ENCODE measurements around the gene ABLIM3.
A peak's percentile ranks its signal among the peaks of the same experiment; 100 is the strongest.

The ABLIM3 gene

DNA sequence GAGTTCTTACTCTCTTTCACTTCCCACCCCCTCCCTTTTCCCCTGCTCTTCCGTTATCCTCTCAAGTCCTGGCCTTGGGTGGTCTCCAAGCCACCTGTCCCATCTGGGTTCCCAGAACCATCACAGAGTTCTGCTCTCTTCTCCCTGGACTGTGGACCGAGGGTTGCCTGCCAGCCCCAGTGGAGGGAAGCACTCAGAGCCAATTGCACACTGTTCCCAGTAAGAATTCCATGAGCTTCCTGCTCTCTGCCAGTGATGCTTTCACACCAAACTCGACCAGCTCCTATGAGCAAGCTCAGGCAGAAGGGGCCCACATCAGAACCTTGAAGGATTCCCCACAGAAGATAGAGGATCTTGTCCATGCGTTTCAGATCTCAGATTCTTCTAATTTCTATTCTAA, 110.3 kb downstream of the ABLIM3 start:
- H3K4me3 ChIP-seq (ENCODE audit: low read depth, low read length), result no peak overlapping the region
- DNase-seq (ENCODE audit: low read depth, low spot score), result no peak
- TF ChIP-seq, protein P1, sequence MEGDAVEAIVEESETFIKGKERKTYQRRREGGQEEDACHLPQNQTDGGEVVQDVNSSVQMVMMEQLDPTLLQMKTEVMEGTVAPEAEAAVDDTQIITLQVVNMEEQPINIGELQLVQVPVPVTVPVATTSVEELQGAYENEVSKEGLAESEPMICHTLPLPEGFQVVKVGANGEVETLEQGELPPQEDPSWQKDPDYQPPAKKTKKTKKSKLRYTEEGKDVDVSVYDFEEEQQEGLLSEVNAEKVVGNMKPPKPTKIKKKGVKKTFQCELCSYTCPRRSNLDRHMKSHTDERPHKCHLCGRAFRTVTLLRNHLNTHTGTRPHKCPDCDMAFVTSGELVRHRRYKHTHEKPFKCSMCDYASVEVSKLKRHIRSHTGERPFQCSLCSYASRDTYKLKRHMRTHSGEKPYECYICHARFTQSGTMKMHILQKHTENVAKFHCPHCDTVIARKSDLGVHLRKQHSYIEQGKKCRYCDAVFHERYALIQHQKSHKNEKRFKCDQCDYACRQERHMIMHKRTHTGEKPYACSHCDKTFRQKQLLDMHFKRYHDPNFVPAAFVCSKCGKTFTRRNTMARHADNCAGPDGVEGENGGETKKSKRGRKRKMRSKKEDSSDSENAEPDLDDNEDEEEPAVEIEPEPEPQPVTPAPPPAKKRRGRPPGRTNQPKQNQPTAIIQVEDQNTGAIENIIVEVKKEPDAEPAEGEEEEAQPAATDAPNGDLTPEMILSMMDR (IDR thresholded peaks at IDR 0.05; ENCODE audit: low read depth, low read length), result no peak
- in situ Hi-C loops (cut with HindIII; ENCODE audit: low sequenced_read_pairs), result no loop called here

DNA sequence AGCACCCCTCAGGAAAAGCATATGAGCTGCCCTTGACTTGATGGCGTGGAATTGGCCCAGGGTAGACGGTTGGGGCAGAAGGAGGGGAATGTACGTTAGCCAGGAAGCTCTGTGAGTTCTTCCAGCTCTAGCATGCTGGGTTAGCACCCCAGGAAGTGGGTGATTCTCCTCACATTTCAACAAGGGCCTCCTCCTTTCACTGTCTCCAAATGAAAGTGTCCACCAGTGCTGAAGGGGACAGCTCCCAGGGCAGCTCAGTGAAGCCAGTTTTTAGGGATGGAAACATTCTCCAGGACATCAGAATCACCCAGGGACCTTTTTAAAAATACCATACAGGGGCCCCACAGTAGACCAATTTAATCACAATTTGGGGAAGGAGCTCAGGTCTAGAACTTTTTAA, 113.2 kb downstream of the ABLIM3 start:
- no peak overlapping the region for H3K4me3 ChIP-seq (ENCODE audit: low read depth, low read length)
- peak; percentile 30 for DNase-seq (ENCODE audit: low read depth, low spot score)
- in situ Hi-C loops (cut with HindIII; ENCODE audit: low sequenced_read_pairs), result no loop called here
- TF ChIP-seq, protein P1 (IDR thresholded peaks at IDR 0.05; ENCODE audit: low read depth, low read length), result no peak

DNA sequence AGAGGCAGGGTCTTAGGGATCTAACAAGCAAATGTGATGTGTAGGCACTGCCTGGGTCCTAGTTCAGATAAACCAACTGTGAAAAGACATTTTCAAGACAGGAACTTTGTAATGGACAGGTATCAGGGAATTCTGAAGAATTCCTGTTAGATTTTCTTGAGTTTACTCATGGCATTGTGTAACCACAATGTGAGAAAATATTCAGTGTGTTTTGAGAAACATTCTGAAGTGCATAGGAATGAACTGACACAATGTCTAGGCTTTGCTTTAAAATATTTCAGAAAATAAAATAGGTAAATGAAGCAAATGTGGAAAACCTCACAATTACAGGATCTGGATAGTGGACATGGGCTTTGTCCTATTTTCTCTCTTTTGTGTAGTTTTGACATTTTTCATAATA, 115.2 kb downstream of the ABLIM3 start:
- in situ Hi-C loops (cut with HindIII; ENCODE audit: low sequenced_read_pairs), result no loop called here
- no peak for DNase-seq (ENCODE audit: low read depth, low spot score)

DNA sequence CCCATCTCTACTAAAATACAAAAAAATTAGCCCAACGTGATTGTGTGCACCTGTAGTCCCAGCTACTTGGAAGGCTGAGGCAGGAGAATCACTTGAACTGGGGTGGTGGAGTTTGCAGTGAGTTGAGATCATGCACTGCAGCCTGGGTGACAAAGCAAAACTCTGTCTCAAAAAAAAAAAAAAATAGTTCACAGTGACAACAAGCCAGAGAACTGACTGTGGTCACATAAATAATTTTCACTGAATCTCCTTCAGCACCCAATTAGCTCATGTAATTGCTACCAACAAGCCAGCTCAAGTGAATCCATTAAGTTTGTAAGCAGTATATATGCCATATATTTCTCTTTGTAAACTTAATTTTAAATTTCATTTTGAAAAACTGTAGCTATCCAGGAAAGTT, 115.8 kb downstream of the ABLIM3 start:
- TF ChIP-seq, protein P1 (IDR thresholded peaks at IDR 0.05; ENCODE audit: low read depth, low read length), result no peak
- no peak overlapping the region for H3K4me3 ChIP-seq (ENCODE audit: low read depth, low read length)
- no peak for DNase-seq (ENCODE audit: low read depth, low spot score)
- in situ Hi-C loops (cut with HindIII; ENCODE audit: low sequenced_read_pairs), result no loop called here

More for the DNA sequence above, 115.2 kb downstream of the ABLIM3 start:
- TF ChIP-seq, protein P1 (IDR thresholded peaks at IDR 0.05; ENCODE audit: low read depth, low read length), result no peak
- H3K4me3 ChIP-seq (ENCODE audit: low read depth, low read length), result no peak overlapping the region

DNA sequence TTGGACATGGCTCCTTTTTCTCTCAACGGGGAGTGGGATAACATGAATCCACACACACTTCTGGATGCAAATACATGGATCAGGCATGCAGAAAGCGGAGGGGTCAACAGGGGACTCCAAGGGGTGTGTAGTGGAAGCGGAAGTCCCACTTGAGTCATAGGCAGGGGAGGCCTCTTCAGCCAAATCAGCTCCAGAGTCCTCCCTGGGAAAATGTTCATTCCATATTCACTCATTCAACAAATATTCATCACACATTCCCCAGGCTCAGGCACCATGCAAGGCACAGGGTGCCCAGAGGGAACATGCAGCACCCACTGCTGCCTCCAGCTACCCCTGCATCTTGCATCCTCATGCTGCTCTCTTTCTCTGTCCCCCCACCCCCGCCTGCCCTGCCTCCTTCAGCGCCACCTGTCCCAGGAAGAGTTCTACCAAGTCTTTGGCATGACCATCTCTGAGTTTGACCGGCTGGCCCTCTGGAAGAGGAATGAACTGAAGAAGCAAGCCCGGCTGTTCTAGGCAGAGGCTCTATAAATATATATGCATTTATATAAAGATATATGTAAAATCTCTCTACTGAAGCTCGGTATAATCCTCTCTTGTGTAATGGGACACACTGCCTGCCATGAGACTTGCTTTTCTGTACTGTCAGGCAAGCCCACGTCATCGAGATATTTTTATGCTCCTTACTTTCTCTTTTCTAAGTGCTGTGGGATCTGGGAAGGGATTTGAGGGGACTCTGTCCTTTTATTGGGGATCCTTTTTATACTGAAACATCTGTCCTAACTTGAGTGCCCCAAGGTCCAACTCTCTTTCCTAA, 116.8 kb downstream of the ABLIM3 start:
- H3K4me3 ChIP-seq (ENCODE audit: low read depth, low read length), result no peak overlapping the region
- TF ChIP-seq, protein P1 (IDR thresholded peaks at IDR 0.05; ENCODE audit: low read depth, low read length), result no peak
- peak; percentile 19 for DNase-seq (ENCODE audit: low read depth, low spot score)
- in situ Hi-C loops (cut with HindIII; ENCODE audit: low sequenced_read_pairs), result no loop called here

DNA sequence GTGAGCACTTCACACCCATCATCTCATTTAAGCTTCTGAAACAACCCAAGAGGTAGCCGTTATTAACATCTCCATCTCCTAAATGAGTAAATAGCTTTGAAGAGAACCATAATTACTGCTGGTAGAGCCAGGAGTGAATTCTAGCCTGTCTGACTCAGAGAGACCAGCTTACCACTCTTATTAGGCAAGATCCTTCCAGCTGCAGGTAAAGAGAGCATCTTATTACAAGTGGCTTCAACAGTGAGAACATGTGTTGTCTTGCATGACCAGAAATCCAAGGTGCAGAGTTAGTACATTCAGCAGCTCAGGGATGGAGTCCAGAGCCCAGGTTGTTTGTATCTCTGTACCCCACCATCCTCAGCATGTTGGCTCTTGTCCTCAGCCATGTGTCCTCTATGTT, 119.5 kb downstream of the ABLIM3 start:
- in situ Hi-C loops (cut with HindIII; ENCODE audit: low sequenced_read_pairs), result no loop called here
- H3K4me3 ChIP-seq (ENCODE audit: low read depth, low read length), result no peak overlapping the region
- DNase-seq (ENCODE audit: low read depth, low spot score), result no peak
- TF ChIP-seq, protein P1 (IDR thresholded peaks at IDR 0.05; ENCODE audit: low read depth, low read length), result no peak

Data from astrocyte of the spinal cord (primary cell).